Osteoblast (primary cell): ENCODE measurements around the gene AXIN1. TPM values are rescaled to one million over a fixed set of nuclear protein-coding genes. Genes with fewer than 3 reads are reported as not detected.
A peak's percentile ranks its signal among the peaks of the same experiment; 100 is the strongest.

Experiments
- DNase-seq: peaks from one replicate; pipeline ENCODE4 v3.0.0; 2011; ENCODE audit warnings: low spot score, mixed read lengths; ENCODE audit not compliant: insufficient read length; ENCODE audit errors: missing footprints
- H2AFZ ChIP-seq: 2 replicates; pipeline ENCODE4 v1.6.0; 2011; ENCODE audit warnings: mild to moderate bottlenecking, low read length
- H3K27ac ChIP-seq: 2 replicates; pipeline ENCODE4 v1.5.1; 2011; ENCODE audit warnings: mild to moderate bottlenecking, low read depth, low read length, moderate library complexity
- H3K27me3 ChIP-seq: 2 replicates; pipeline ENCODE4 v1.6.0; 2012; ENCODE audit warnings: mild to moderate bottlenecking, control low read depth, inconsistent platforms, low read length, moderate library complexity; ENCODE audit not compliant: insufficient read depth
- H3K36me3 ChIP-seq: 2 replicates; pipeline ENCODE4 v1.5.1; 2011; ENCODE audit warnings: mild to moderate bottlenecking, low read length, control low read depth, moderate library complexity; ENCODE audit not compliant: insufficient read depth
- H3K4me1 ChIP-seq: 2 replicates; pipeline ENCODE4 v1.5.1; 2011; ENCODE audit warnings: mild to moderate bottlenecking, low read length, control low read depth, moderate library complexity; ENCODE audit not compliant: insufficient read depth
- H3K4me2 ChIP-seq: 2 replicates; pipeline ENCODE4 v1.6.0; 2011; ENCODE audit warnings: mild to moderate bottlenecking, low read length; ENCODE audit not compliant: insufficient read depth
- H3K4me3 ChIP-seq: fragments of 200-600 bp; sonication (generic); 3 replicates; pipeline ENCODE4 v1.5.1; 2012; ENCODE audit warnings: mild to moderate bottlenecking, low read length, inconsistent platforms; ENCODE audit not compliant: insufficient read depth
- H3K79me2 ChIP-seq: 2 replicates; pipeline ENCODE4 v1.6.0; 2012; ENCODE audit warnings: mild to moderate bottlenecking, low read length, control low read depth, inconsistent platforms; ENCODE audit not compliant: insufficient read depth
- H3K9me3 ChIP-seq: 2 replicates; pipeline ENCODE4 v1.5.1; 2011; ENCODE audit warnings: low read depth, low read length, control low read depth
- H4K20me1 ChIP-seq: 2 replicates; pipeline ENCODE4 v1.6.0; 2012; ENCODE audit warnings: mild to moderate bottlenecking, low read length, control low read depth; ENCODE audit not compliant: insufficient read depth
- CTCF ChIP-seq: IDR thresholded peaks from 2 replicates; pipeline ENCODE4 v1.5.1; 2011; ENCODE audit warnings: mild to moderate bottlenecking, low read depth, low read length, moderate library complexity; ENCODE audit errors: extremely low read depth
- total RNA-seq: library from RNA; depleted of rRNA; stranded (reverse); fragments of >200 nt; gene quantifications from 2 replicates; pipeline ENCODE4 v1.2.3, GENCODE V29; 2012

AXIN1 gene
- total RNA-seq, 1 donor = 21.7 TPM

GRCh38 chr16:361872-362701, 9.6 kb upstream of the AXIN1 start:
- Histone ChIP-seq H4K20me1 (no peaks in the 10 kb centered on the region), H3K4me3 (no peak overlapping the region), H3K27me3 (peaks cover 8% of the 10 kb centered on the region), H3K4me2 (no peak overlapping the region), H3K27ac (no peak overlapping the region), H3K4me1 (no peaks in the 10 kb centered on the region), H3K36me3 (peaks cover 3% of the 10 kb centered on the region), H3K79me2 (no peaks in the 10 kb centered on the region), H3K9me3 (no peaks in the 10 kb centered on the region), H2AFZ (peak overlapping the region; percentile 1)
- peak; percentile 66 for TF ChIP-seq CTCF
- peak; percentile 100 for DNase-seq

GRCh38 chr16:361341-361871, 8.9 kb upstream of the AXIN1 start:
- DNase-seq = no peak
- Histone ChIP-seq H3K9me3 (no peaks in the 10 kb centered on the region), H3K27ac (no peak overlapping the region), H3K27me3 (peaks cover 8% of the 10 kb centered on the region), H3K4me2 (no peak overlapping the region), H3K79me2 (no peaks in the 10 kb centered on the region), H3K36me3 (no peaks in the 10 kb centered on the region), H4K20me1 (no peaks in the 10 kb centered on the region), H3K4me3 (no peak overlapping the region), H2AFZ (no peak overlapping the region), H3K4me1 (no peaks in the 10 kb centered on the region)
- TF ChIP-seq CTCF = no peak

- Histone ChIP-seq H3K4me2 (no peak overlapping the region), H3K36me3 (no peaks in the 10 kb centered on the region), H4K20me1 (no peaks in the 10 kb centered on the region), H3K4me1 (no peaks in the 10 kb centered on the region), H3K79me2 (no peaks in the 10 kb centered on the region), H2AFZ (no peak overlapping the region), H3K27ac (no peak overlapping the region), H3K4me3 (no peak overlapping the region), H3K9me3 (no peaks in the 10 kb centered on the region), H3K27me3 (peaks cover 8% of the 10 kb centered on the region)
- no peak for DNase-seq
- TF ChIP-seq CTCF = no peak
These were observed 8.3 kb upstream of the AXIN1 start for GRCh38 chr16:360698-361336.
